Suprapubic skin (tissue), 4 donors: ENCODE data around the gene ANKH. TPM values are rescaled to one million over a fixed set of nuclear protein-coding genes. Genes with fewer than 3 reads are reported as not detected.
A peak's percentile ranks its signal among the peaks of the same experiment; 100 is the strongest.

Experiments used
- DNase-seq, 2 donors: peaks; one replicate each; pipeline ENCODE4 v3.0.0-alpha.2; 2019; ENCODE audit warnings: low spot score in 2 of 2
- H3K27ac ChIP-seq: fragments of 200-600 bp; sonication (generic); one replicate; pipeline ENCODE4 v1.5.1; 2019
- H3K27me3 ChIP-seq: fragments of 200-600 bp; sonication (generic); one replicate; pipeline ENCODE4 v1.5.1; 2019
- H3K36me3 ChIP-seq: fragments of 200-600 bp; sonication (generic); one replicate; pipeline ENCODE4 v1.5.1; 2019
- H3K4me1 ChIP-seq: fragments of 200-600 bp; sonication (generic); one replicate; pipeline ENCODE4 v1.5.1; 2019
- H3K4me3 ChIP-seq: fragments of 200-600 bp; sonication (generic); one replicate; pipeline ENCODE4 v1.5.1; 2019; ENCODE audit warnings: mild to moderate bottlenecking
- H3K9me3 ChIP-seq: fragments of 200-600 bp; sonication (generic); one replicate; pipeline ENCODE4 v1.5.1; 2019
- CTCF ChIP-seq, 2 donors: fragments of 200-600 bp in 1 of 2; fragments of 450-650 bp in 1 of 2; sonication (generic) in 1 of 2; IDR thresholded peaks; one replicate each; pipeline ENCODE4 v1.5.1; 2016 to 2019; ENCODE audit warnings: antibody characterized with exemption in 2 of 2, mild to moderate bottlenecking in 1 of 2, moderate library complexity in 1 of 2
- EP300 ChIP-seq: sonication (generic); formaldehyde crosslinking; IDR thresholded peaks from one replicate; pipeline ENCODE4 v1.6.1; 2017; ENCODE audit warnings: antibody characterized with exemption
- POLR2A ChIP-seq, 2 donors: fragments of 450-650 bp; IDR thresholded peaks; one replicate each; pipeline ENCODE4 v1.6.1; 2017; ENCODE audit warnings: antibody characterized with exemption in 2 of 2, mild to moderate bottlenecking in 2 of 2, moderate library complexity in 2 of 2
- POLR2AphosphoS5 ChIP-seq, 3 donors: sonication (generic); formaldehyde crosslinking; IDR thresholded peaks; one replicate each; pipeline ENCODE4 v1.6.1; 2017; ENCODE audit warnings: antibody characterized with exemption in 3 of 3
- WGBS: methylation state at CpG from one replicate; pipeline ENCODE4 v1.1.5; 2018; 5-methylcytosine and 5-hydroxymethylcytosine counted together
- total RNA-seq, 4 donors: library from RNA; depleted of rRNA; stranded (reverse); fragments of >200 nt; gene quantifications; one replicate each; pipeline ENCODE4 v1.1.0, GENCODE V29; 2016

ANKH gene
- total RNA-seq, 4 donors from 2014 or later, result 59.8 to 86.1 (median 70.4) TPM

DNA sequence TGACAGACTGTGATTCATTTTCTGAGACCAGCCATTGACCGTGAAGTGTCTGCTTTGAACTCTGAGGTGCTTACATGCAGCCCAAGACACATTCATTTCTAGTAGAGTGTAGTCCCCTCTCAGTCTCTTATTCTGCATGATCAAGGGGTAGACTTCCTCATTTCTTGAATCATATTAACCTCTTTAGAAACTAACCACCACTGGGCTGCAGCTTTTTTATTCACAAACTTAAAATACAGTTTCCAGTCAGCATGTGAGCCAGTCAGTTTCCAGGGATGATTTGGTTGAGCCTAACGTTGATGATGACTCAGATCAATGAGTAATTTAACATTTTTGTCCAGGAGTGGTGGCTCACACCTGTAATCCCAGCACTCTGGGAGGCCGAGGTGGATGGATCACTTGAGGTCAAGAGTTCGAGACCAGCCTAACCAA is 147.9 kb downstream of the ANKH start:
- peaks cover 5% of the 10 kb centered on the region for H3K4me1 ChIP-seq
- DNase-seq, result no peak
- TF ChIP-seq EP300 (no peak), POLR2AphosphoS5 (IDR thresholded peaks at IDR 0.05) (no peak), POLR2A (IDR thresholded peaks at IDR 0.05) (no peak), CTCF (IDR thresholded peaks at IDR 0.05) (no peak)
- WGBS, result 79% methylated on average over 4 of the region's 4 CpGs
- H3K4me3 ChIP-seq, result no peak overlapping the region
- H3K9me3 ChIP-seq, result no peaks in the 10 kb centered on the region
- H3K36me3 ChIP-seq, result no peaks in the 10 kb centered on the region
- H3K27ac ChIP-seq, result no peak overlapping the region
- H3K27me3 ChIP-seq, result no peaks in the 10 kb centered on the region

GRCh38 chr5:14722923-14723322 is 148.7 kb downstream of the ANKH start:
- H3K27ac ChIP-seq, result no peak overlapping the region
- whole genome bisulfite sequencing, result 95% methylated on average over 8 of the region's 8 CpGs
- no peak for TF ChIP-seq EP300
- no peak for TF ChIP-seq POLR2A (IDR thresholded peaks at IDR 0.05)
- no peak for TF ChIP-seq POLR2AphosphoS5 (IDR thresholded peaks at IDR 0.05)
- no peak for TF ChIP-seq CTCF (IDR thresholded peaks at IDR 0.05)

GRCh38 chr5:14721990-14722656 is 149.5 kb downstream of the ANKH start:
- WGBS, result 89% methylated on average over 7 of the region's 7 CpGs
- Histone ChIP-seq H3K4me1 (peaks cover under 1% of the 10 kb centered on the region), H3K27me3 (no peaks in the 10 kb centered on the region), H3K4me3 (no peak overlapping the region), H3K36me3 (peaks cover 3% of the 10 kb centered on the region), H3K9me3 (no peaks in the 10 kb centered on the region), H3K27ac (no peak overlapping the region)
- TF ChIP-seq CTCF (IDR thresholded peaks at IDR 0.05), result no peak
- TF ChIP-seq POLR2A (IDR thresholded peaks at IDR 0.05), result no peak
- TF ChIP-seq EP300, result no peak
- DNase-seq, result no peak

More at GRCh38 chr5:14722923-14723322, 148.7 kb downstream of the ANKH start:
- no peak for DNase-seq
- no peaks in the 10 kb centered on the region for H3K27me3 ChIP-seq
- no peak overlapping the region for H3K4me3 ChIP-seq
- H3K4me1 ChIP-seq, result peaks cover 5% of the 10 kb centered on the region
- H3K9me3 ChIP-seq, result no peaks in the 10 kb centered on the region
- peaks cover 1% of the 10 kb centered on the region for H3K36me3 ChIP-seq

DNA sequence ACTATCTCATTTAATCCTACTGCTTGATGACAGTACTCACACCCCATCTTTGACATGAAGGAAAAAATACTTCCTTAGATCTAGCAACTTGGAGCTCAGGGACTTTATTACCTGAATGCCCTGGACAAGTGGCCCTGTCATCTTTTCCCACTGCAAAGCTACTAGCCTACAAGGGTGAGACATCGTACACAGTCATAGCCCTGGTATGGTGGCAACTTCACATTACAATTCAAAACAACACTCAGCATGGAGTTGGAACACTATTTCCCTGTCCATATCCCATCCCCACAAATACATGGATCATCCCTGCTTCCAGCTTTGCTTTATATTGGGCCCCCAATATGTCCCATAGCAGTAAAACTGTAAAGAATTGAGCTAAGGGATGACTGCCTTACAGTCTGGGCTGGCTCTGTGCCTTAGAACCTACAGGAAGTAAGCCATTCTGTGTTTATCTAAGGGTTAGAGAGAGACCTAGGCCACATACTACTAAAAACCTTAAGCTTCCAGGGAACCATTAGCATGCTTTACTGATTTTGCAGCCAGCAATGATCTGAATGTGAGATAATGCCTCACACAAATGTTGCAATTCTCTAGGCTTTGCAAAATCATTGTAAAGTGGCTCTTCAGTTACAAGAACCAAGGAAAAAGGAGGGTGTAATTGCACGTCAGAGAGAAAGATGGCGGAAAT is 151.2 kb downstream of the ANKH start:
- Histone ChIP-seq H3K9me3 (no peaks in the 10 kb centered on the region), H3K4me3 (no peak overlapping the region), H3K27me3 (no peaks in the 10 kb centered on the region), H3K27ac (no peak overlapping the region), H3K36me3 (peaks cover 8% of the 10 kb centered on the region), H3K4me1 (no peaks in the 10 kb centered on the region)
- no peak for DNase-seq
- 89% methylated on average over 3 of the region's 3 CpGs for WGBS
- no peak for TF ChIP-seq POLR2AphosphoS5 (IDR thresholded peaks at IDR 0.05)
- TF ChIP-seq EP300, result no peak
- TF ChIP-seq CTCF (IDR thresholded peaks at IDR 0.05), result no peak
- no peak for TF ChIP-seq POLR2A (IDR thresholded peaks at IDR 0.05)

- Histone ChIP-seq H3K27me3 (no peaks in the 10 kb centered on the region), H3K9me3 (no peaks in the 10 kb centered on the region), H3K36me3 (peaks cover 21% of the 10 kb centered on the region), H3K4me3 (no peak overlapping the region), H3K27ac (no peak overlapping the region), H3K4me1 (no peaks in the 10 kb centered on the region)
- WGBS, result 85% methylated on average over 5 of the region's 5 CpGs
- DNase-seq, result peak in 1 of 2 donors; percentile 41
- TF ChIP-seq POLR2A (IDR thresholded peaks at IDR 0.05) (no peak), CTCF (IDR thresholded peaks at IDR 0.05) (no peak), POLR2AphosphoS5 (IDR thresholded peaks at IDR 0.05) (no peak), EP300 (no peak)
These were observed 152.8 kb downstream of the ANKH start for GRCh38 chr5:14718778-14719177.
